Panc1 (cell line): ENCODE measurements around the gene PPT2. TPM values are rescaled to one million over a fixed set of nuclear protein-coding genes. Genes with fewer than 3 reads are reported as not detected.
A peak's percentile ranks its signal among the peaks of the same experiment; 100 is the strongest.

Source experiments
- ATAC-seq: fragments of 200-7000 bp; cut with Tn5 transposase; 2 replicates; pipeline ENCODE4 v1.9.1; 2020; ENCODE audit warnings: mild to moderate bottlenecking, moderate library complexity
- BruUV-seq: library from RNA; stranded (reverse); fragments of 400-500 nt; replicated peaks from 2 replicates; lab custom pipeline; 2021; lab: Mats Ljungman, UMichigan
- CTCF ChIA-PET: fragments of 300-600 bp; sonication (Branson Sonifier 250); formaldehyde crosslinking; loops from one replicate; lab custom pipeline; 2022; ENCODE audit warnings: antibody characterized with exemption; lab: Charles Lee
- POLR2A ChIA-PET: fragments of 300-600 bp; sonication (Branson Sonifier 250); formaldehyde crosslinking; loops from one replicate; lab custom pipeline; 2022; ENCODE audit warnings: antibody characterized with exemption; lab: Charles Lee
- DNase-seq: peaks from one replicate; pipeline ENCODE4 v3.0.0-alpha.2; 2010; ENCODE audit warnings: low read depth, low spot score
- H3K27ac ChIP-seq: 2 replicates; pipeline ENCODE4 v1.5.1; 2011; ENCODE audit warnings: mild to moderate bottlenecking, low read length, inconsistent platforms
- H3K27me3 ChIP-seq: fragments of 200-500 bp; sonication (Bioruptor generic); 2 replicates; pipeline ENCODE4 v1.6.0; 2014; ENCODE audit warnings: low read length, inconsistent platforms; ENCODE audit not compliant: control insufficient read depth, insufficient read depth
- H3K36me3 ChIP-seq: fragments of 200-500 bp; sonication (Bioruptor generic); 2 replicates; pipeline ENCODE4 v1.5.1; 2014; ENCODE audit warnings: inconsistent platforms, mild to moderate bottlenecking, low read length, moderate library complexity; ENCODE audit not compliant: control insufficient read depth, insufficient read depth
- H3K4me1 ChIP-seq: 2 replicates; pipeline ENCODE4 v1.5.1; 2011; ENCODE audit warnings: inconsistent platforms, mild to moderate bottlenecking, low read length, moderate library complexity; ENCODE audit not compliant: control insufficient read depth, insufficient read depth
- H3K4me3 ChIP-seq, 2 experiments: 2 replicates each; pipeline ENCODE4 v1.5.1; 2011 to 2012; ENCODE audit warnings: low read depth in 2 of 2, low read length in 2 of 2, mild to moderate bottlenecking in 2 of 2, inconsistent platforms in 1 of 2, moderate library complexity in 1 of 2
- H3K9me3 ChIP-seq: fragments of 200-500 bp; sonication (Bioruptor generic); 2 replicates; pipeline ENCODE4 v1.5.1; 2014; ENCODE audit warnings: low read depth, mild to moderate bottlenecking, inconsistent platforms, low read length, moderate library complexity; ENCODE audit not compliant: control insufficient read depth, insufficient read depth
- CTCF ChIP-seq: fragments of 450-650 bp; IDR thresholded peaks from 2 replicates; pipeline ENCODE4 v1.5.1; 2017; ENCODE audit warnings: mild to moderate bottlenecking
- POLR2AphosphoS5 ChIP-seq: IDR thresholded peaks from 2 replicates; pipeline ENCODE4 v1.6.1; 2012; ENCODE audit warnings: mild to moderate bottlenecking, low read depth, low read length, moderate library complexity
- SIN3A ChIP-seq: IDR thresholded peaks from 2 replicates; pipeline ENCODE4 v1.6.1; 2012; ENCODE audit warnings: low read depth, mild to moderate bottlenecking, low read length, moderate library complexity, borderline replicate concordance; ENCODE audit not compliant: insufficient read depth
- in situ Hi-C: cut with HindIII; loops from 2 replicates; pipeline ENCODE4 v1.10.0; 2016; ENCODE audit warnings: low sequenced_read_pairs, low pct_unique_long_range_greater_than_20kb
- intact Hi-C: fragments of 100-400 bp; cut with micrococcal nuclease; formaldehyde crosslinking; loops from one replicate; pipeline ENCODE4 v1.10.0; 2022; ENCODE audit not compliant: unreplicated experiment
- total RNA-seq: library from RNA; stranded (reverse); gene quantifications from one replicate; pipeline ENCODE4 v1.2.1, GENCODE V29; 2021; ENCODE audit not compliant: unreplicated experiment
- TF ChIP-seq, protein P1 (sequence below), 2 experiments: IDR thresholded peaks; 2 replicates each; pipeline ENCODE4 v1.6.1; 2011 to 2012; ENCODE audit warnings: low read depth in 2 of 2, control low read depth in 1 of 2, low read length in 1 of 2, mild to moderate bottlenecking in 1 of 2, moderate library complexity in 1 of 2; ENCODE audit not compliant: insufficient read depth in 1 of 2

The PPT2 gene
- total RNA-seq, 1 experiment from 2014 or later, result 20.1 TPM

DNA sequence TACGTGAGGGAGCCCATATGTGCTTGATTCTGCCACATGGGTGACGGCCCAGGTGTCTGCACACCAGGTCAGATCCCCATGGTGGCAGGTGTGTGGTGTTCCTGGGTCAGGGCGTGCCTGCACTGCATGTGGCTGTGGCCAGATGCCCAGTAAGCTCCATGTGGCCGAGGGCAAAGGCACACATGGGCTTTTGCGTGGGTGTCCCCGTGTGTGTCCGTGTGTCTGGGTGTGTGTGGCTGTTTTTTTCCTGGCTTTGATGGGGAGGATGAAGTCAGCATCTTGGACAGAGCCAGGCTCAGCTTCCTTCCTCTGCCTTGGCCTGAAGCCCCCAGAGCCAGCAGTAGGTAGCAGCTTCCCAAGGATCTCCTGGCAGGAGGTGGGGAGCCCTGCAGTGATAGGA is 43.3 kb upstream of the PPT2 start:
- intact Hi-C loops (loop anchor here (10.0 kb wide), 1 partner anchor 84 kb away; the partner anchor contains the start of genes GPSM3 and PBX2), in situ Hi-C loops (no loop called here)
- CTCF ChIA-PET, result no interaction called here
- DNase-seq (no peak), ATAC-seq (peak; percentile 9; the same call in 1 of the 2 replicates)
- TF ChIP-seq, protein P1, sequence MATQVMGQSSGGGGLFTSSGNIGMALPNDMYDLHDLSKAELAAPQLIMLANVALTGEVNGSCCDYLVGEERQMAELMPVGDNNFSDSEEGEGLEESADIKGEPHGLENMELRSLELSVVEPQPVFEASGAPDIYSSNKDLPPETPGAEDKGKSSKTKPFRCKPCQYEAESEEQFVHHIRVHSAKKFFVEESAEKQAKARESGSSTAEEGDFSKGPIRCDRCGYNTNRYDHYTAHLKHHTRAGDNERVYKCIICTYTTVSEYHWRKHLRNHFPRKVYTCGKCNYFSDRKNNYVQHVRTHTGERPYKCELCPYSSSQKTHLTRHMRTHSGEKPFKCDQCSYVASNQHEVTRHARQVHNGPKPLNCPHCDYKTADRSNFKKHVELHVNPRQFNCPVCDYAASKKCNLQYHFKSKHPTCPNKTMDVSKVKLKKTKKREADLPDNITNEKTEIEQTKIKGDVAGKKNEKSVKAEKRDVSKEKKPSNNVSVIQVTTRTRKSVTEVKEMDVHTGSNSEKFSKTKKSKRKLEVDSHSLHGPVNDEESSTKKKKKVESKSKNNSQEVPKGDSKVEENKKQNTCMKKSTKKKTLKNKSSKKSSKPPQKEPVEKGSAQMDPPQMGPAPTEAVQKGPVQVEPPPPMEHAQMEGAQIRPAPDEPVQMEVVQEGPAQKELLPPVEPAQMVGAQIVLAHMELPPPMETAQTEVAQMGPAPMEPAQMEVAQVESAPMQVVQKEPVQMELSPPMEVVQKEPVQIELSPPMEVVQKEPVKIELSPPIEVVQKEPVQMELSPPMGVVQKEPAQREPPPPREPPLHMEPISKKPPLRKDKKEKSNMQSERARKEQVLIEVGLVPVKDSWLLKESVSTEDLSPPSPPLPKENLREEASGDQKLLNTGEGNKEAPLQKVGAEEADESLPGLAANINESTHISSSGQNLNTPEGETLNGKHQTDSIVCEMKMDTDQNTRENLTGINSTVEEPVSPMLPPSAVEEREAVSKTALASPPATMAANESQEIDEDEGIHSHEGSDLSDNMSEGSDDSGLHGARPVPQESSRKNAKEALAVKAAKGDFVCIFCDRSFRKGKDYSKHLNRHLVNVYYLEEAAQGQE (IDR thresholded peaks at IDR 0.05; ENCODE audit: insufficient read depth in 1 of 2, low read depth in 2 of 2, low read length in 1 of 2), result no peak
- TF ChIP-seq POLR2AphosphoS5 (peak; percentile 22; the same call in 1 of the 2 replicates), SIN3A (no peak)
- H3K4me1 ChIP-seq, result peaks cover 4% of the 10 kb centered on the region; the same call in 1 of the 2 replicates
- no peaks in the 10 kb centered on the region for H3K36me3 ChIP-seq
- H3K27me3 ChIP-seq, result peaks cover 2% of the 10 kb centered on the region; the same call in 1 of the 2 replicates
- POLR2A ChIA-PET, result no interaction called here
- no peak overlapping the region for H3K27ac ChIP-seq
- no peak overlapping the region for H3K4me3 ChIP-seq
- no peaks in the 10 kb centered on the region for H3K9me3 ChIP-seq
- BruUV-seq, result no TSS peak

DNA sequence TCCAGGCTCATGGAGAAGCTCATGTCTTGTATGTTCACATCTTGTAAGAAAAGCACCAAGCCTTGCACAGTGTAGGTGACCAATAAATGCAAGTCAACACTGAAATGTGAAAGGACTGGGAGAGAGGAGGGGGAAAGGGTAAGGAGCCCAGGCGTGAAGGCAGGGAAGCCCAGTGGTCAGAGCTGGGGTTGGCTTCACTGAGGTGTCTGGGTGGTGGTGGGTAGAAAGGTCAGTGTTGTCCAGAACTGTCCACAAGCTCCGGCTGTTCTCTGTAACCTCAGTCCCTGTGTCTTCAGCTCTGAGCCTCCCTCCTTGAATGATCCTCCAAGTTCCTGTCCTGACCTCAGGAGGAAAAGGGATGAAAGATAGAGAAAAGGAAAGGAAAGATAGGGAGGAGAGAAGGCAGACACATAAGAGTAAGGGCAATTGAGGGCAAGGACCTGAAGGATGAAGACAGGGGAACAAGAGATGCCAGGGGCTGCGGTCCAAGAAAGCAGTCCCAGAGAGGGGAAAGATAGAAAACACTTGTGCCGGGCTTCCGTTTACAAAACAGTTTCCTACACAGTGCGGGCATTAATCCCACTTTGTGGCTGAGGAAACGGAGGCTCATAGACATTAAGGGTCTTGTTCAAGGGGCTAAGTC is 42.4 kb upstream of the PPT2 start:
- ATAC-seq, result no peak
- H3K36me3 ChIP-seq, result no peaks in the 10 kb centered on the region
- in situ Hi-C loops (no loop called here), intact Hi-C loops (loop anchor here (10.0 kb wide), 1 partner anchor 83 kb away; the partner anchor contains the start of genes GPSM3 and PBX2)
- TF ChIP-seq CTCF (no peak), POLR2AphosphoS5 (peak; percentile 36; the same call in 1 of the 2 replicates)
- H3K4me3 ChIP-seq, result no peak overlapping the region
- peaks cover 4% of the 10 kb centered on the region; the same call in 1 of the 2 replicates for H3K4me1 ChIP-seq
- H3K27me3 ChIP-seq, result peaks cover 2% of the 10 kb centered on the region; the same call in 1 of the 2 replicates
- BruUV-seq, result no TSS peak
- DNase-seq, result no peak
- H3K9me3 ChIP-seq, result no peaks in the 10 kb centered on the region
- H3K27ac ChIP-seq, result no peak overlapping the region
- POLR2A ChIA-PET, result interaction anchor here (0.6 kb wide), 1 partner anchor 19 kb away, joined by 3 read pairs; the partner anchor contains the start of gene FKBPL
- CTCF ChIA-PET, result no interaction called here

DNA sequence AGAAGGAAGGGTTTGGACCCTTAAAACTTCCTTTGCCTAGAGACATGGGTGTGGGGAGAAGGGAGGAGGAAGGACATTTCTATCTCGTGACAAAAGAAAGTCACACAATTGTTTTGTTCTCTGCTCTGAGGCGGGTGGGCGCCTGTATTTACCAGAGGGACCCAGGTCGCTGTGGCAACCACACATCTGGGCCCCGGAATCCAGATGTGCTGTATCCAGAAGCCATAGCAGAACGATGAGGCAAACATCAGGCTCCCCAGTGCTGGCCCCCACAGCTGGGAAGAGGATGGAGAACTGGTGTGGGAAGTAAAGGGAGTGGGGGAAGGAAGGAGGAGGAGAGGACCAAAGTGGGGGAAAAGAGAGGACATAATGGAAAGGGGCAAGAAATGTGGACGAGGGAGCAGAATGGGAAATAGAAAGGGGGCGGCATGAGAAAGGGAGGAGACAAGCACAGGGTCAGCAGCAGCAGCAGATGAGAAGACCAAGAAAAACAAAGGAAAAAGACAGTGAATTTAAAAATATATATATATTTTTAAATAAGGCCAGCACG is 41.4 kb upstream of the PPT2 start:
- ATAC-seq, result no peak
- no peak overlapping the region for H3K27ac ChIP-seq
- H3K27me3 ChIP-seq, result peaks cover 2% of the 10 kb centered on the region; the same call in 1 of the 2 replicates
- DNase-seq, result no peak
- no peak overlapping the region for H3K4me3 ChIP-seq
- intact Hi-C loops (loop anchor here (10.0 kb wide), 1 partner anchor 82 kb away; the partner anchor contains the start of genes GPSM3 and PBX2), in situ Hi-C loops (no loop called here)
- CTCF ChIA-PET, result no interaction called here
- H3K36me3 ChIP-seq, result peaks cover under 1% of the 10 kb centered on the region; the same call in 1 of the 2 replicates
- TF ChIP-seq CTCF, result no peak
- TF ChIP-seq, protein P1 (IDR thresholded peaks at IDR 0.05; ENCODE audit: insufficient read depth in 1 of 2, low read depth in 2 of 2, low read length in 1 of 2), result no peak
- TF ChIP-seq POLR2AphosphoS5, result no peak
- no TSS peak for BruUV-seq
- POLR2A ChIA-PET, result no interaction called here
- H3K4me1 ChIP-seq, result peaks cover 3% of the 10 kb centered on the region; the same call in 1 of the 2 replicates
- no peaks in the 10 kb centered on the region for H3K9me3 ChIP-seq
